GM18868 (cell line): ENCODE results near the gene PPM1F.
"Not testable (repeated sequence)": the region's sequence is repeated elsewhere in the genome, so short reads cannot be mapped to it uniquely, and the experiment has no call there.

Source experiments
- ATAC-seq: cut with Tn5 transposase; IDR thresholded peaks from one replicate; pipeline ENCODE4 v1.9.1; 2021; ENCODE audit warnings: mild to moderate bottlenecking, moderate library complexity; ENCODE audit not compliant: unreplicated experiment

The PPM1F gene

GRCh38 chr22:21943571-21944448 is 8.8 kb downstream of the PPM1F start:
- no peak for ATAC-seq

GRCh38 chr22:21942407-21943343 is 10.0 kb downstream of the PPM1F start:
- ATAC-seq = no peak

- no peak for ATAC-seq
Measured at GRCh38 chr22:21941921-21942320, 10.7 kb downstream of the PPM1F start.

GRCh38 chr22:21940521-21940920 is 12.1 kb downstream of the PPM1F start:
- ATAC-seq = no peak

- not testable (repeated sequence) for ATAC-seq
Measured at GRCh38 chr22:21939935-21940334, 12.7 kb downstream of the PPM1F start.

GRCh38 chr22:21939461-21939913 is 13.2 kb downstream of the PPM1F start:
- no peak for ATAC-seq

GRCh38 chr22:21938906-21939305 is 13.7 kb downstream of the PPM1F start:
- ATAC-seq = no peak

- ATAC-seq = peak; percentile 86
Measured at GRCh38 chr22:21938071-21938822, 14.4 kb downstream of the PPM1F start.

GRCh38 chr22:21937821-21938070 is 14.9 kb downstream of the PPM1F start:
- ATAC-seq = no peak

GRCh38 chr22:21937041-21937820 is 15.4 kb downstream of the PPM1F start:
- no peak for ATAC-seq

GRCh38 chr22:21936151-21936775 is 16.4 kb downstream of the PPM1F start:
- ATAC-seq = no peak

- ATAC-seq = no peak
Measured at GRCh38 chr22:21933910-21934309, 18.7 kb downstream of the PPM1F start.

GRCh38 chr22:21933413-21933812 is 19.2 kb downstream of the PPM1F start:
- no peak for ATAC-seq

GRCh38 chr22:21932347-21932746 is 20.3 kb downstream of the PPM1F start:
- ATAC-seq = no peak

- no peak for ATAC-seq
Measured at GRCh38 chr22:21931056-21931455, 21.6 kb downstream of the PPM1F start.

- ATAC-seq = no peak
Measured at GRCh38 chr22:21929253-21929652, 23.4 kb downstream of the PPM1F start.

- ATAC-seq = no peak
Measured at GRCh38 chr22:21928048-21928447, 24.6 kb downstream of the PPM1F start.

GRCh38 chr22:21927174-21927823 is 25.3 kb downstream of the PPM1F start:
- ATAC-seq = no peak

- ATAC-seq = no peak
Measured at GRCh38 chr22:21926728-21927127, 25.9 kb downstream of the PPM1F start.
